ENCODE data around the gene TPPP3.

TPPP3 gene

DNA sequence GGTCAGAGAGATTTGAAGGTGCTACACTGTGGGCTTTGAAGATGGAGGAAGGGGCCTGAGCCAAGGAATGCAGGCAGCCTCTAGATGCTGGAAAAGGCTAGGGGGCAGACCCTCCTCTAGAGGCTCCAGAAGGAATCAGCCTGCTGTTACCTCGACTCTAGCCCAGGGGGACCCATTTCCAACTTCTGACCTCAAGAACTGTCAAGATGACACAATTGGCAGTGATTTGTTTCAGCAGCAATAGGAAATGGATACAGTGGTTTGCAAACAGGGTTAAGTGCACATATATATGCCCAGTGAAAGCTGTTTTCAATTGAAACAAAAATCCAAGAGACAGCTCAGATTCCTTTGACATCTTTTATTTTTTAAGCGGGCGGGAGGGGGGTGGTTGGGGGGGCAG lies 26.6 kb upstream of the TPPP3 start:
- no peak for TF ChIP-seq NFIC (IDR thresholded peaks at IDR 0.05)
- no peak for TF ChIP-seq ZBTB7A (IDR thresholded peaks at IDR 0.05; ENCODE audit: low read depth)
- no peak for TF ChIP-seq CREB1 (IDR thresholded peaks at IDR 0.05; ENCODE audit: low read depth)
- TF ChIP-seq YY1 (IDR thresholded peaks at IDR 0.05; ENCODE audit: low read depth) = no peak
- TF ChIP-seq FOXM1 (IDR thresholded peaks at IDR 0.05; ENCODE audit: borderline replicate concordance, low read depth) = no peak
- TF ChIP-seq EP300 (IDR thresholded peaks at IDR 0.05; ENCODE audit: borderline replicate concordance) = no peak
- TF ChIP-seq, protein P1, sequence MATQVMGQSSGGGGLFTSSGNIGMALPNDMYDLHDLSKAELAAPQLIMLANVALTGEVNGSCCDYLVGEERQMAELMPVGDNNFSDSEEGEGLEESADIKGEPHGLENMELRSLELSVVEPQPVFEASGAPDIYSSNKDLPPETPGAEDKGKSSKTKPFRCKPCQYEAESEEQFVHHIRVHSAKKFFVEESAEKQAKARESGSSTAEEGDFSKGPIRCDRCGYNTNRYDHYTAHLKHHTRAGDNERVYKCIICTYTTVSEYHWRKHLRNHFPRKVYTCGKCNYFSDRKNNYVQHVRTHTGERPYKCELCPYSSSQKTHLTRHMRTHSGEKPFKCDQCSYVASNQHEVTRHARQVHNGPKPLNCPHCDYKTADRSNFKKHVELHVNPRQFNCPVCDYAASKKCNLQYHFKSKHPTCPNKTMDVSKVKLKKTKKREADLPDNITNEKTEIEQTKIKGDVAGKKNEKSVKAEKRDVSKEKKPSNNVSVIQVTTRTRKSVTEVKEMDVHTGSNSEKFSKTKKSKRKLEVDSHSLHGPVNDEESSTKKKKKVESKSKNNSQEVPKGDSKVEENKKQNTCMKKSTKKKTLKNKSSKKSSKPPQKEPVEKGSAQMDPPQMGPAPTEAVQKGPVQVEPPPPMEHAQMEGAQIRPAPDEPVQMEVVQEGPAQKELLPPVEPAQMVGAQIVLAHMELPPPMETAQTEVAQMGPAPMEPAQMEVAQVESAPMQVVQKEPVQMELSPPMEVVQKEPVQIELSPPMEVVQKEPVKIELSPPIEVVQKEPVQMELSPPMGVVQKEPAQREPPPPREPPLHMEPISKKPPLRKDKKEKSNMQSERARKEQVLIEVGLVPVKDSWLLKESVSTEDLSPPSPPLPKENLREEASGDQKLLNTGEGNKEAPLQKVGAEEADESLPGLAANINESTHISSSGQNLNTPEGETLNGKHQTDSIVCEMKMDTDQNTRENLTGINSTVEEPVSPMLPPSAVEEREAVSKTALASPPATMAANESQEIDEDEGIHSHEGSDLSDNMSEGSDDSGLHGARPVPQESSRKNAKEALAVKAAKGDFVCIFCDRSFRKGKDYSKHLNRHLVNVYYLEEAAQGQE (IDR thresholded peaks at IDR 0.05; ENCODE audit: low read depth) = no peak
- TF ChIP-seq CEBPB (IDR thresholded peaks at IDR 0.05) = no peak
- TF ChIP-seq, protein P2, sequence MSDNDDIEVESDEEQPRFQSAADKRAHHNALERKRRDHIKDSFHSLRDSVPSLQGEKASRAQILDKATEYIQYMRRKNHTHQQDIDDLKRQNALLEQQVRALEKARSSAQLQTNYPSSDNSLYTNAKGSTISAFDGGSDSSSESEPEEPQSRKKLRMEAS (IDR thresholded peaks at IDR 0.05) = no peak
- TF ChIP-seq, protein P3, sequence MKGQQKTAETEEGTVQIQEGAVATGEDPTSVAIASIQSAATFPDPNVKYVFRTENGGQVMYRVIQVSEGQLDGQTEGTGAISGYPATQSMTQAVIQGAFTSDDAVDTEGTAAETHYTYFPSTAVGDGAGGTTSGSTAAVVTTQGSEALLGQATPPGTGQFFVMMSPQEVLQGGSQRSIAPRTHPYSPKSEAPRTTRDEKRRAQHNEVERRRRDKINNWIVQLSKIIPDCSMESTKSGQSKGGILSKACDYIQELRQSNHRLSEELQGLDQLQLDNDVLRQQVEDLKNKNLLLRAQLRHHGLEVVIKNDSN (IDR thresholded peaks at IDR 0.05) = no peak
- no peak for TF ChIP-seq EGR1 (IDR thresholded peaks at IDR 0.05)
- no peak for TF ChIP-seq RAD21 (IDR thresholded peaks at IDR 0.05; ENCODE audit: low read depth)
- no peak for TF ChIP-seq TAF1 (IDR thresholded peaks at IDR 0.05; ENCODE audit: low read depth)
- no peak for TF ChIP-seq TEAD4 (IDR thresholded peaks at IDR 0.05)
- no peak for TF ChIP-seq TCF12 (IDR thresholded peaks at IDR 0.05; ENCODE audit: low read depth)

DNA sequence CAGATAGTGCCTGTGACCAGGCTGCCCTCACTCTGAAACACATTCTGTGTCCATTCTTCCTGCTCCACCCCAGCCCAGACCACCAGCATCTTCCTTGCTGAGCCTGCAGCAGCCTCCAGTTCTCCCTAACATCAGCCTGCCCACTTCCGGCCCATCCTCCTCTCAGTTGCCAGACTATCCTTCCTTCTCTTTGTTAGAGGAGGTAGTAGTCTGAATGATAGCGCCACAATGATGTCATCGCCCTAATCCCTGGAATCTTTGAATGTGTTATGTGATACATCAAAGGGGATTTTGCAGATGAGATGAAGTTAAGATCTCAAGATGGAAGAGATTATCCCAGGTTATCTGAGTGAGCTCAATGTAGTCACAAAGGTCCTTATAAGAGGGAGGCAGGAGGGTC lies 26.2 kb upstream of the TPPP3 start:
- TF ChIP-seq ZBTB7A (IDR thresholded peaks at IDR 0.05; ENCODE audit: low read depth) = no peak
- TF ChIP-seq CREB1 (IDR thresholded peaks at IDR 0.05; ENCODE audit: low read depth) = no peak
- no peak for TF ChIP-seq TEAD4 (IDR thresholded peaks at IDR 0.05)
- TF ChIP-seq, protein P1 (IDR thresholded peaks at IDR 0.05; ENCODE audit: low read depth) = no peak
- no peak for TF ChIP-seq TAF1 (IDR thresholded peaks at IDR 0.05; ENCODE audit: low read depth)
- TF ChIP-seq, protein P2 (IDR thresholded peaks at IDR 0.05) = no peak
- TF ChIP-seq YY1 (IDR thresholded peaks at IDR 0.05; ENCODE audit: low read depth) = no peak
- no peak for TF ChIP-seq CEBPB (IDR thresholded peaks at IDR 0.05)
- TF ChIP-seq, protein P3 (IDR thresholded peaks at IDR 0.05) = no peak
- no peak for TF ChIP-seq RAD21 (IDR thresholded peaks at IDR 0.05; ENCODE audit: low read depth)
- no peak for TF ChIP-seq FOXM1 (IDR thresholded peaks at IDR 0.05; ENCODE audit: borderline replicate concordance, low read depth)
- TF ChIP-seq TCF12 (IDR thresholded peaks at IDR 0.05; ENCODE audit: low read depth) = no peak
- TF ChIP-seq NFIC (IDR thresholded peaks at IDR 0.05) = no peak
- no peak for TF ChIP-seq EP300 (IDR thresholded peaks at IDR 0.05; ENCODE audit: borderline replicate concordance)
- no peak for TF ChIP-seq EGR1 (IDR thresholded peaks at IDR 0.05)

DNA sequence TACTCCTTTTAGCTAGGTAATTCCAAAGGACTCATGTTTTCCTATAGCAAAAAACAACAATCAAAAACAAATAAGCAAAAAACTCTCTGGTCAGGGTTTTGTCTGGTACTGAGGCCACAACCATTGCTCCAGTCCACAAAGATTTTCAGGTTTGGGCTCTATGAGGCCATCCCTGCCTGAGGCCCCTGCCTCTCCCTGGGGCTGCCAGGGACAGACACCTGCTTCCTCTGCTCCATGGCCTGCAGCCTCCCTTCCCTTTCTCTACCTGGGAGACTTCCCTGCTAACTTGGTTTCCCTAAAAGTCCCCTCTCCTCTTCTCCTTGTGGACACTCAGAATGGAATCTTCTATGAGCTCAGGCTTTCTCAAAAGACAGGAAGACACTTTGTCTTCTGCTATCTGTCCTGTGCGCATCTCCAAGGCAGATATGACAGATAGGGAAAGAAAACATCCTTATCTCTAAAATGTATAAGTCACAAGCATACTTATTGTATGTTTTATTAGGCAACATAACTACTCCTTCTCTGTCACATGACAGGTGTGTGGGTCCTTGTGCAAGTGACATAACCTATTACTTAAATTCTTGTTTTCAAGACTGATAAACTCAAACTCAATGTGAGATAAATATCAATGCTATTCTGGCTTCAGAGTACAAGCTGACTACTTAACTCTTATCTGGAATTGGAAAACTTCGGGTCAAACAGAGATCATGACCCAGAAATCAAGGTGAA lies 24.2 kb upstream of the TPPP3 start:
- TF ChIP-seq TCF12 (IDR thresholded peaks at IDR 0.05; ENCODE audit: low read depth) = no peak
- TF ChIP-seq CREB1 (IDR thresholded peaks at IDR 0.05; ENCODE audit: low read depth) = no peak
- TF ChIP-seq TAF1 (IDR thresholded peaks at IDR 0.05; ENCODE audit: low read depth) = no peak
- TF ChIP-seq, protein P3 (IDR thresholded peaks at IDR 0.05) = no peak
- no peak for TF ChIP-seq CEBPB (IDR thresholded peaks at IDR 0.05)
- TF ChIP-seq EP300 (IDR thresholded peaks at IDR 0.05; ENCODE audit: borderline replicate concordance) = no peak
- TF ChIP-seq, protein P1 (IDR thresholded peaks at IDR 0.05; ENCODE audit: low read depth) = no peak
- no peak for TF ChIP-seq NFIC (IDR thresholded peaks at IDR 0.05)

Measured in Ishikawa (cell line).